Measurements from ENCODE around the gene ANP32D.
"Not testable (repeated sequence)": the region's sequence is repeated elsewhere in the genome, so short reads cannot be mapped to it uniquely, and the experiment has no call there.

The ANP32D gene

DNA sequence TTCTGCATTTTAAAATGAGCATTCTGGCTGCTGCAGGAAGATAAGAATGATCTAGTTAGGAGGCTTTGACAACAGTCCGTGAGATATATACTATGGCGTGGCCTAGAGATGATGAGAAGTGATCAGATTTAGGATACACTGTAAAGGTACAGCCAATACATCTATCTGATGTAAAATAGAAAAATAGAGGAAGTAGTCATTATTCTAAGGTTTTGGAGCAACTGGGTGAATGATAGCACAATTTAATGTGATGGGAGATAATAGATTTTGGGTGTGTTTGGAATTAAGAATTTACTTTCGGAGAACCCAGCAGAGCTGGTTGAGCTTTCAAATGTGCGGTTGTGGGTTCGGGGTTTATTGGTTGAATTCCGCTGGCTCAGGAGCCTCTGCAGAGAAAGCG, at the start of gene ANP32D:
Gene ANP32D, plus strand, starts transcription at position 301 of the 400 bp plus-strand sequence. CDS start 106 bp downstream, outside the sequence.
- DNase-seq (ENCODE audit: low spot score), result no peak

DNA sequence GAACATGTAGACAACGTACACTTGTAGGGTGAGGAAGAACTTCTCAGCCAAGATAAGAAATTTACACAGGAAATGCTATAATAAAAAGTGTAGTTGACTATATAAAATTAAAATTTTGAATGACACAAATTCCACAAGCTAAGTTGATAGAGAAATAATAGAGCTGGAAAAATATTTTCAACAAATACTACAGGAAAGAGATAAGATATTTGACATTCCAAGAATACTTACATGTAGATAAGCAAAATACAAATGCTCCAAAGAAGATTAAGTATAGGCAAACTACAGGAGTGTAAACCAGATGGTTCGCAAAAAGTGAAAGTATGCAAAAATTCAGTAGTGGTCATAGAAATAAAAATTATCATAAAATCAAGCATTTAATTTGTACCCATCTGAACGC, 49.2 kb upstream of the ANP32D start:
- DNase-seq (ENCODE audit: low spot score), result no peak

DNA sequence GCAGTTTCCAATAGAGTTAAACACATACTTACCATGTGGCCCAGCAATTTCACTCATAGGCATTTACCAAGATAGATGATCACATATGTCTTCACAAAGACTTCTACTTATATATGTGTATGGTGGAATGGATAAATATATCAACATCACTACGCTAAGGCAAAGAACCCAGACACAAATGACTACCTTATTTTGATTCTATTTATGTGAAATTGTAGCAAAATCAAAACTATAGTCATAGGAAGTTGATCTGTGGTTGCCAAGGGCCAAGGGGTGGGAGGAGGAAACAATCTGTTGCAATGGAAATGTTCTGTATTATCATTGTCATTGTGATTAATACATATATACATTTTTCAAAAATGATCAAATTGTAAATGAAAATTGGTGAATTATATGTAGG, 47.7 kb upstream of the ANP32D start:
- DNase-seq (ENCODE audit: low spot score), result no peak

DNA sequence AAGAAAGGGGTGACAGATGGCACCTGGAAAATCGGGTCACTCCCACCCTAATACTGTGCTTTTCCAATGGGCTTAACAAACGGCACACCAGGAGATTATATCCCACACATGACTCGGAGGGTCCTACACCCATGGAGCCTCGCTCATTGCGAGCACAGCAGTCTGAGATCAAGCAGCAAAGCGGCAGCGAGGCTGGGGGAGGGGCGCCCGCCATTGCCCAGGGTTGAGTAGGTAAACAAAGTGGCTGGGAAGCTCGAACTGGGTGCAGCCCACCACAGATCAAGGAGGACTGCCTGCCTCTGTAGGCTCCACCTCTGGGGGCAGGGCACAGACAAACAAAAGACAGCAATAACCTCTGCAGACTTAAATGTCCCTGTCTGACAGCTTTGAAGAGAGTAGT, 38.3 kb upstream of the ANP32D start:
- not testable (repeated sequence) for DNase-seq (ENCODE audit: low spot score)

DNA sequence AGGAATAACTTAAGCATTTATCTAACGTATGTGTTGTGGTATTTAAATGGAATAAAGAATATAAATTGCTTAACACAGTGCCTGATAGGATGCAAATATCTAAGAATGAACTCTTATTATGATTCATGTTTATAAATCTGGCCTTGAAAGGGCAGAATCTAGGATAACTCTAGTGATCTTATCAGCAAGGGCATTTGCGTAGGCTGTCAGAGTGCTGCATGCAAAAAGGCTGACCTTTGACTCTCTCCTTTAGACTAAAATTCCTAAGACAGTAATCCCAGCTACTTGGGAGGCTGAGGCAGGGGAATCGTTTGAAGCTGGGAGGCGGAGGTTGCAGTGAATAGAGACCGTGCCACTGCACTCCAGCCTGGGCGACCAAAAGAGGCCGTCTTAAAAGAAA, 31.3 kb upstream of the ANP32D start:
- no peak for DNase-seq (ENCODE audit: low spot score)

DNA sequence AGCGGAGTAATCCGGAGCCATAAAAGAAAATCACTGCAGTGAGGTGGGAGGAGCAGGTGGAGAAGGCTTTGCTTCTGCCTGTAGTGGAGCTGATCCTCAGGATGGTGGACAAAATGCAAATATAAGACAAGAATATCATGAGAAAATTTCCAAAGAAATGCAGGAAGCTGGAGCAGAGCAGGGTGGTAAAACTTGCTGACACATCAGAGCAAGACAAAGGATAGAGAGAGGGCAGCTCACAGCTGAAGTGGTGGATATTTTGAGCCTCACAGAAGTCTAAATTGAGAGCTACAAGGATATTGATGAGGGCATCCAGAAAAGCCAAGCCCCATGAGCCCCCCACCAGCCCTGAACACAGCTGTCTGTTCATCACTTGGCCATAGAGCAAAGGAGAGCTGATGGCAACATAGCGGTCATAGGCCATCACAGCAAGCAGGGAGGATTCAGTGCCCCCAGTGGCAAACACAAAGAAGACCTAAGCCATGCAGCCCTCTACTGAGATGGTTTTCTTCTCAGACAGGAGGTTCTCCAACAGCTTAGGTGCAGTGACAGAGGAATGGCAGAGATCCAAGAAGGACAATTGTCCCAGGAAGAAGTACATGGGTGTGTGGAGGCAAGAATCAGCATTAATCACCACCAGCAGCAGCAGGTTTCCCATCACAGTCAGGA, 30.0 kb upstream of the ANP32D start:
- DNase-seq (ENCODE audit: low spot score), result peak; percentile 1

DNA sequence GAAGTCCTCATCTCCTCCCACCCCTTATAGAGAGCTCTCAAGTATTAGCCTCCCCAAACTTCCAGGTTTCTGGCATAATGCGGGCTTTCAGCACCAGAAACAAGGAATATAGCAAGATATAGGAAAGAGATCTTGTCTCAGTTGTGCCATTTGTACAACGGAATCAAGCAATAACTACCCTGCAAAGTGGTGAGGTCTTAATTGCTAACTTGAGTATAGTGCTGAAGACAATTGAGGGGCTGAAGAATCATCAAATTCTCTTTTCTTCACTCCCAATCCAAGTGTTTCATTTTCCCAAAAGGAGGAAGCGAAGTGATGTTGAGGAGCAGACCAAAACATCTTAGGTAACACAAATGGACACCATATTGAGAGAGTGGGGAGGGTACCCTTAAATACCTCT, 26.8 kb upstream of the ANP32D start:
- no peak for DNase-seq (ENCODE audit: low spot score)

DNA sequence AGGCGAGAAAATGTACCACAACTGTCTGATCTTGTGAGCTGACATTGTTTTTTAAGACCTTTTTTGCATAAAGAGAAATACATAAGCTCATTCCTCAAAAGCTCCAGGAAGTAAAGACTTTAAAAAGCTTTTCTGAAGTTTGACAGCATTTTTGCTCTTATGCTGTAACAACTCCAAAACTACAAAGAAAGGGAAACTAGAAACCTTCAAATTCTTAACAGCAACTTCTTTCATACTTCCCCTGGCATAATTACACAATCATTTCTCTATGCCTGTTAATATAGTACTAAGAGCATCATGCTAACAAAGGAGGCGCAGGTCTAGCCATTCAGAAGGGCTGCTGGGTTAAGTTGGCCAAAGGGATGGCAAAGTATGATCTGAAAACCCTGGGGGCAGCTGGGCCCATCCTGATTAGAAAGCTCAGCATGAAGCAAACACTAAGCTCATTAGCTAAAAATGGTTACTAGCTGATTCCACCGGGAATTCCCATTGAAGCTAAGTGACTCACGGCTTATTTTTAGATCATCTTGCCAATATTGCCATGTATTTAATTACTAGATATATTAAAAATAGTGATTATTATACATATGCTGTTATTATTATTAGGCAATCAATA, 26.1 kb upstream of the ANP32D start:
- no peak for DNase-seq (ENCODE audit: low spot score)

DNA sequence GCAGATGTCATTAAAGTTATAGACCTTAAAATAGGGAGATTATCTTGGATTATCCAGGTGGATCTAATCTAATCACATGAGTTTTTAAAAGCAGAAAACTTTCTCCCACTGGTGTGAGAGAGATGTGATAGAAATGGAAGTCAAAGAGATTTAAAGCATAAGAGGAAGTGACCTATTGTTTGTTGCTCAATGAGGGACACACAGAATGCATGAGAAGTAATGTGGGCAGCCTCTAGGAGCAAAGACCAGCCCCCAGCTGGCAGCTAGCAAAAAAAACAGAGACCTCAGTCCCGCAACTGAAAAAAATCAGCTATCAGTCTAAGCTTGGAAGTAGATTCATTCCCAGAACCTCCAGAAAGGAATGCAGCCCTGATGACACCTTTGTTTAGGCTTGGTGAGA, 24.6 kb upstream of the ANP32D start:
- DNase-seq (ENCODE audit: low spot score), result no peak

DNA sequence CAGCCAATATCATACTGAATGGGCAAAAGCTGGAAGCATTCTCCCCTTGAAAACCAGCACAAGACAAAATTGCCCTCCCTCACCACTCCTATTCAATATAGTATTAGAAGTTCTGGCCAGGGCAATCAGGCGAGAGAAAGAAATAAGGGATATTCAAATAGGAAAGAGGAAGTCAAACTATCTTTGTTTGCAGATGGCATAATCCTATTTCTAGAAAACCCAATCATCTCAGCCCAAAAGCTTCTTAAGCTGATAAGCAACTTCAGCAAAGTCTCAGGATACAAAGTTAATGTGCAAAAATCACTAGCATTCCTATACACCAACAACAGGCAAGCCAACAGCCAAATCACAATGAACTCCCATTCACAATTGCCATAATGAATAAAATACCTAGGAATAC, 21.0 kb upstream of the ANP32D start:
- DNase-seq (ENCODE audit: low spot score), result no peak

DNA sequence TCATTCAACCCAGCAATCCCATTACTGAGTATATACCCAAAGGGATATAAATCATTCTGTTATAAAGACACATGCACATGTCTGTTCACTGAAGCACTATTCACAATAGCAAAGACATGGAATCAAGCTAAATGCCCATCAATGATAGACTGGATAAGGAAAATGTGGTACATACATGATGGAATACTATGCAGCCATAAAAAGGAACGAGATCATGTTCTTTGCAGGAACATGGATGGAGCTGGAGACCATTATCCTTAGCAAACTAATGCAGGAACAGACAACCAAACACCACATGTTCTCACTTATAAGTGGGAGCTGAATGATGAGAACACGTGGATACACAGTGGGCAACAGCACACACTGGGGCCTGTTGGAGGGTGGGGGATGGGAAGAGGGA, 19.4 kb upstream of the ANP32D start:
- DNase-seq (ENCODE audit: low spot score), result not testable (repeated sequence)

DNA sequence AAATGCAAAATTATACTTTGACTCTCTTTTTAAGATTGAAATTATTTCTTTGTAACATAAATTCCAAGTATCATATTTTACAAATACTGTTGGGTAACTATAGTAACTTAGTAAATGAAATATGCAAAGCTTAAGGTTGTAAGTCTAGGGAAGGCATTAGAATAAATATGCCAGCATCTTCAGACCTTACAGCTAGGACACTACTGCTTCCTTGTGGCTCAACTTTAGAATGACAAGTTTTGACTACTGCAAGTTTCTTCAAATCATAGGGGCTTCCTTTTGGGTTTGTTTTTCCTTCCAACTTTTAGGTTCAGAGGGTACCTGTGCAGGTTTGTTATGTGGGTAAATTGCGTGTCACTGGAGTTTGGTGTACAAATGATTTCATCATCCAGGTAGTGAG, 17.7 kb upstream of the ANP32D start:
- peak; percentile 37 for DNase-seq (ENCODE audit: low spot score)

DNA sequence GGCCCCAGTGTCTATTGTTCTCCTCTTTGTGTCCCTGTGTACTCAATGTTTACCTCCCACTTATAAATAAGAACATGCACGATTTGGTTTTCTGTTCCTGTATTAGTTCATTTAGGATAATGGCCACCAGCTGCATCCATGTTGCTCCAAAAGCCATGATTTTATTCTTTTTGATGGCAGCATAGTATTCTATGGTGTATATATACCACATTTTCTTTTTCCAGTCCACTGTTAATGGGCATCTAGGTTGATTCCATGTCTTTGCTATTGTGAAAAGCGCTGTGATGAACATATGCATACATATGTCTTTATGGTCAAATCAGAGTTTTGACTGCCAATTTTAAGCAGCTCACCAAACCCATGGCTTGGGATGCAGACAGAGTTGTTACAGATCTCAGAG, 17.2 kb upstream of the ANP32D start:
- no peak for DNase-seq (ENCODE audit: low spot score)

DNA sequence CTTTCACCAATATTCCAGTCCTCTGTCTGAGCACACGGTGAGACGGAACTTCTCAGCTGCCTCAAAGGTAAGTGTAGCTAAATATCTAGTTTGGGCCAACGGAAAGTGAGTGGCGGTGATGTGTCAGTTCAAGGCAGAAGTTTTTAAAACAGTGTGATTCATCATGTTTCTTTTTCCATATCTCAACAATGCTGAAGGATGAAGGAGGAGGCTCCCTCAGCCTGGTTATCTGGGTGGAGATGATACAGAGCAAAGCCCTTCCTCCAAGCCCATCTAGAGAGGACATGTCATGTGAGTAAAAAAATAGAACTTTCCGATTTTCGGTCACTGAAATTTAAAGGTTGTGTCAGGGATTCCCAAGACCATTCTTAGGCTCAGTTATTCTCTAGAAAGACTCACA, 13.1 kb upstream of the ANP32D start:
- DNase-seq (ENCODE audit: low spot score), result no peak

DNA sequence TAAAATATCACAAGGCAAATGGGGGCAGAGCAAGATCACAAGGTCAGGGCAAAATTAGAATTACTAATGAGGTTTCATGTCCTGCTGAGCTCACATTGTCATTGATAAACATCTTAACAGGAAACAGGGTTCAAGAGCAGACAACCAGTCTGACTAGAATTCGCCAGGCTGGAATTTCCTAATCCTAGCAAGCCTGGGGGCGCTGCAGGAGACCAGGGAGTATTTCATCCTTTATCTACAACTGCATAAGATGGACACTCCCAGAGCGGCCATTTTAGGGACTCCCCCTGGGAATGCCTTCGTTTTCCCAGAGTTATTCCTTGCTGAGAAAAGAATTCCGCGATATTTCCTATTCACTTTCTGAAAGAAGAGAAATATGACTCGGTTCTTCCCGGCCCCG, 3.3 kb upstream of the ANP32D start:
- not testable (repeated sequence) for DNase-seq (ENCODE audit: low spot score)

DNA sequence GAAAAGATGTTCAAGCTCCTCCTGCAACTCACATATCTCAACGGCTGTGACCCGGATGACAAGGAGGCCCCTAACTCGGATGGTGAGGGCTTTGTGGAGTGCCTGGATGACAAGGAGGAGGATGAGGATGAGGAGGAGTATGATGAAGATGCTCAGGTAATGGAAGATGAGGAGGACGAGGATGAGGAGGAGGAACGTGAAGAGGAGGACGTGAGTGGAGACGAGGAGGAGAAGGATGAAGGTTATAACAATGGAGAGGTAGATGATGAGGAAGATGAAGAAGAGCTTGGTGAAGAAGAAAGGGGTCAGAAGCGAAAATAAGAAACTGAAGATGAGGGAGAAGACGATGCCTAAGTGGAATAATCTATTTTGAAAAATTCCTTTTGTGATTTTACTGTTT, 702 bp downstream of the ANP32D start:
- no peak for DNase-seq (ENCODE audit: low spot score)

DNA sequence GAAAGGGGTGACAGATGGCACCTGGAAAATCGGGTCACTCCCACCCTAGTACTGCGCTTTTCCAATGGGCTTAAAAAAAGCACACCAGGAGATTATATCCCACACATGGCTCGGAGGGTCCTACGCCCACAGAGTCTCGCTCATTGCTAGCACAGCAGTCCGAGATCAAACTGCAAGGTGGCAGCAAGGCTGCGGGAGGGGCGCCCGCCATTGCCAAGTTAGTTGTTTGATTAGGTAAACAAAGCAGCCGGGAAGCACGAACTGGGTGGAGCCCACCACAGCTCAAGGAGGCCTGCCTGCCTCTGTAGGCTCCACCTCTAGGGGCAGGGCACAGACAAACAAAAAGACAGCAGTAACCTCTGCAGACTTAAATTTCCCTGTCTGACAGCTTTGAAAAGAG, 2.1 kb downstream of the ANP32D start:
- DNase-seq (ENCODE audit: low spot score), result not testable (repeated sequence)

DNA sequence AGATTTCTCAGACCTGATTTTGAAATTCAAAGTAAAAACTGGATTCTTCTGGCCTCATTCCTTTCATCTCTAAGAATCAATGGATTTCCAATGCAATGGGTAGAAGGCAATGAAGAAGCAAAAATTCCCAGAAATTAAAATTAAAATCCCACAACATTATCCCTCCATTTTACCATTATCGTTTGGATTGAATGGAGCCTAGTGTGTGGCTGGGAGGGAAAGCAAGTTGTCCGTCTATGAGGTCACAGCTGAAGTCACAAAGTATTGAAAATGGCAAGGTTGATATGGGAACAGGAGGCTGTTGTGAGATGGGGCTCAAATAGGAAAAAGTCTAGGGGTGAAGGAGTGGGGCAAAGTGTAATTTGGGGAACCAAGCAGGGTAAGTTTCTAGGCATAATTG, 9.8 kb downstream of the ANP32D start, which contains the start of gene C12orf54:
Gene C12orf54, plus strand, starts transcription at position 301 of the 400 bp plus-strand sequence. CDS start 799 bp downstream, outside the sequence.
- DNase-seq (ENCODE audit: low spot score), result no peak

DNA sequence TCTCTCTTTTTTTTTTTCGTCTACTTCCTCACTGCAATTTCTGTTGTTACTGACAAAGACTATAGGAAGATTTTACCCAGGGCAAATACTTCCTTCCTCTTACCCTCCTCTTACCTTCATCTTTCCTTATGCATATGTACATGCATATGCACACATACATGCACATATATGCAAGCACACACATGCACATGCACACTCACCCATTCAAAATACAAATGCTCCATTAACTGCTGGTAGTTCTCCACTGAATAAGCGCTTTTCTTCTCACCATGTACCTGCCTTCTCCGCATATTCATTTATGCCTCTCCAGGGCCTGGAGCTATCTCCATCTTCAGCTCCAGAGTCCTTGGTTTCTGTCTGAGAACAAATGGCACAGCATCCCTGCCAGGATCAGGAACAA, 10.6 kb downstream of the ANP32D start:
- DNase-seq (ENCODE audit: low spot score), result no peak

DNA sequence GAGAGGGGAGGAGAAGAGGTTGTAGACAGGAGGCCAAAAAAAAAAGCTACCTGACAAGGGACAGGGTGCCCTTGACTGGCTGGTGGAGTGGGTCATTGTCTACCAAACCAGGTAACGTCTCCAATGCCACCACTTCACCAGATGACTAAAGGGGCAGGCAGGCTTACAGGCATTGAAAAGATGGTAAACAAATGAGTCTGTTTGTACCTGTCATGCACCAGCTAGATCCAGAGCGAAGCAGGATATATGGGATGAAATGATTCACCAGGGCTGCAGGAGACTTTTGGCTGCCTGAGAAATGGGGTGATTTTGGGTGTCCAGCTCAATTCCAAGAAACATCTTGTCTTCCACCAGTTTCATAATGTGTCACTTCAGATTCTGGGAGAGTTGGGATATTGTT, 13.9 kb downstream of the ANP32D start:
- no peak for DNase-seq (ENCODE audit: low spot score)

DNA sequence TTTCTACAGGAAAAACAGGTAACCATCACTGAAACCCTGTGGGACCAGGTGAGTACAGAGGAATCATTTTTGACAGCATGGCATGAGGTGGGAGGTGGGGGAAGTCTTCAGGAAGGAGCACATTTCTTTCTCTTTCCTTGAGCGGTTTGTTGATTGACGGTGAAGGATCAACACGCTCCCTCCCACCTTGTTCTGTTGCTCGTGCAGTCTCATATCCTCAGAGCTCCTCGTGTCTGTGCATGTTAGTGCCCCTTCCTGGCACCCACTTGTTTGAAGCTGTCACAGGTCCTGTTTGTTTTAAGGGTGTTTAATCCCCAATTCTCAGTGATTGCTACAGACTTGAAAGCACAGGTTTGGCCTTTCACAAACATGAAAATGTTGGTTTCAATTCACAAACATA, 14.3 kb downstream of the ANP32D start:
- no peak for DNase-seq (ENCODE audit: low spot score)

DNA sequence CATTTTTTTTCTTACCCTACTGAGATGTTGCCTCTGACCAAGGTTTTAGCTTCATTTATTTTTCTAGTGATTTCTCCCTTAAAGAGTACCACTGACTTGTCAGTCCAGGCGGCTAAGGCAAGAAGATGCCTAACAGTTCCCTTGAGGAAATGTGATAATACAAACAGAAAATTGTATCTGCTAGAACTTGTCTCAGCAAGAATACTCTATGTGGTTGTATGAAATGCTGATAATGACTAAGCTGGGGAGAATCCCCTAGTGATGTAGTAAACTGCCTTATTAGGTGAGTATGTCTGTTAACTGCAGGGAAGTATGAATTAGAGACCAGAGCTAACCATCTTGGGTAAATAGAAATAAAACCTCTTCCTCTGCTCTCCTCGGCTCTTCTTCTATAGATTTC, 16.7 kb downstream of the ANP32D start:
- no peak for DNase-seq (ENCODE audit: low spot score)

DNA sequence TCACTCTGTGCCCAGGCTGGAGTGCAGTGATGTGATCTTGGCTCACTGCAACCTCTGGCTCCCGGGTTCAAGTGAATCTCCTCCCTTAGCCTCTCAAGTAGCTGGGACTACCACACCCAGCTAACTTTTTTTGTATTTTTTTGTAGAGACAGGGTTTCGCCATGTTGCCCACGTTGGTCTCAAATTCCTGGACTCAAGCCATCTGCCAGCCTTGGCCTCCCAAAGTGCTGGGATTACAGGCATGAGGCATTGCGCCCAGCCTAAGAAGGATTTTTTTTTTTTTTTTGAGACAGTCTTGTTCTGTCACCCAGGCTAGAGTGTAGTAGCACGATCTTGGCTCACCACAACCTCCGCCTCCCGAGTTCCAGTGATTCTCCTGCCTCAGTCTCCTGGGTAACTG, 17.1 kb downstream of the ANP32D start:
- not testable (repeated sequence) for DNase-seq (ENCODE audit: low spot score)

DNA sequence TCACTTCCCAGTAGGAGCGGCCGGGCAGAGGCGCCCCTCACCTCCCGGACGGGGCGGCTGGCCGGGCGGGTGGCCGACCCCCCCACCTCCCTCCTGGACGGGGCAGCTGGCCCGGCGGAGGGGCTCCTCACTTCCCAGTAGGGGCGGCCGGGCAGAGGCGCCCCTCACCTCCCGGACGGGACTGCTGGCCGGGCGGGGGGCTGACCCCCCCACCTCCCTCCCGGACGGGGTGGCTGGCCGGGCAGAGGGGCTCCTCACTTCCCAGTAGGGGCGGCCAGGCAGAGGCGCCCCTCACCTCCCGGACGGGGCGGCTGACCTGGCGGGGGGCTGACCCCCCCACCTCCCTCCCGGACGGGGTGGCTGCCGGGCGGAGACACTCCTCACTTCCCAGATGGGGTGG, 27.9 kb downstream of the ANP32D start:
- not testable (repeated sequence) for DNase-seq (ENCODE audit: low spot score)
